ENCODE data around the gene VAPA. TPM values are rescaled to one million over a fixed set of nuclear protein-coding genes. Genes with fewer than 3 reads are reported as not detected.
A peak's percentile ranks its signal among the peaks of the same experiment; 100 is the strongest.
"Not testable (repeated sequence)": the region's sequence is repeated elsewhere in the genome, so short reads cannot be mapped to it uniquely, and the experiment has no call there.

Gene VAPA
- total and polyA plus RNA-seq, 10 of the 15 experiments (the other 5 are each of a cell fraction or from before 2014, with no cell fraction given): 70.9 to 252 (median 166) TPM

DNA sequence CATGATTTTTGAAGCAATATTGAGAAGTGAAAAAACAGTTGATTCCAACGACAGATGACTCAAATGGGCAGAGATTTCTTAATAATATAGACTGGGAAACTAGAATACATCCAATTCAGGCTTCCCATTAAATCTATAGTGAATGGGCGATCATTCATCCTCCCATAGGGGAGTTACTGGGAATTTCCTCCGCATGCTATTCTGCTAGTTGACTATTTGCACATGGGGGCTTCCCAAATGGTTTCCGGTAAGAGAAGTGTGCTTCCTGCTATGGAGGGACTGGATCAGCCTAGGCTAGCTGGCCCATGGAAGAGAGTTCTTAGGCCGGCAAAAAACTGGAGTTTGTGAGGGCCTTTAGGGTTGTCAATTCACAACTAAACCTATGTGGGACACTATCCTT is 2.6 kb upstream of the VAPA start (continued):
- TF ChIP-seq SUZ12 (IDR thresholded peaks at IDR 0.05; ENCODE audit: unreplicated experiment): no peak

DNA sequence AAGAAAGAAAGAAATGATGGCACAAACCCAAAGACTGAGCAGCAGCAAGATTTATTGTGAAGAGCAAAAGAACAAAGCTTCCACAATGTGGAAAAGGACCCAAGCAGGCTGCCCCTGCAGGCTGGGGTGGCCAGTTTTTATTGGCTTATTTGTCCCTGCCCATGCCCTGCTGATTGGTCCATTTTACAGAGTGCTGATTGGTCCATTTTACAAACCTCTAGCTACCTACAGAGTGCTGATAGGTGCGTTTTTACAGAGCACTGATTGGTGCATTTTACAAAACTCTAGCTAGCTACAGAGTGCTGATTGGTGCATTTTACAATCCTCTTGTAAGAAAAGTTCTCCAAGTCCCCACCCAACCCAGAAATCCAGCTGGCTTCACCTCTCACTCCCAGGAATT is 1.5 kb upstream of the VAPA start:
- DNase-seq (ENCODE audit: low read depth, low spot score); H3K27me3 ChIP-seq (replicated peaks in 1 of 2; ENCODE audit: control insufficient read depth in 2 of 2, insufficient read depth in 2 of 2, low read length in 1 of 2); SMC1A ChIA-PET (ENCODE audit: uncharacterized antibody, unreplicated experiment); BruUV-seq (replicated peaks); CTCF ChIA-PET; H3K9me3 ChIP-seq (replicated peaks; ENCODE audit: control insufficient read depth, insufficient read depth, low read length); H3K27ac ChIP-seq (ENCODE audit: control insufficient read depth, insufficient read depth); H3K4me2 ChIP-seq (ENCODE audit: control insufficient read depth, insufficient read depth); H3K9ac ChIP-seq (ENCODE audit: control insufficient read depth, insufficient read depth, low read length); H3K4me1 ChIP-seq (ENCODE audit: control insufficient read depth, insufficient read depth, low read length); H3K36me3 ChIP-seq (ENCODE audit: control insufficient read depth in 2 of 2, insufficient read depth in 2 of 2, low read length in 1 of 2); H2AFZ ChIP-seq (ENCODE audit: control insufficient read depth, low read depth, low read length); H3K4me3 ChIP-seq; FAIRE-seq; intact Hi-C loops (cut with micrococcal nuclease; ENCODE audit: unreplicated experiment); ATAC-seq; H4K20me1 ChIP-seq (ENCODE audit: control insufficient read depth, insufficient read depth): not testable (repeated sequence)
- peaks cover 34% of the 10 kb centered on the region for H3K79me2 ChIP-seq (ENCODE audit: control insufficient read depth, insufficient read depth, low read length)
- 95% methylated on average over 1 of the region's 1 CpG for WGBS (ENCODE audit: insufficient coverage, insufficient replicate concordance, low lambda C conversion rate, missing lambda C conversion rate)
- POLR2A ChIA-PET: interaction anchor here (0.6 kb wide), 2 partner anchors 9 to 798 kb away, joined by 4 read pairs; no protein-coding TSS in a partner anchor
- RAD21 ChIA-PET (ENCODE audit: unreplicated experiment): interaction anchor here (0.7 kb wide), 1 partner anchor 489 kb away, joined by 4 read pairs; no protein-coding TSS in a partner anchor
- in situ Hi-C loops (cut with MboI): loop anchor here (25.0 kb wide), 2 partner anchors 300 to 1300 kb away; partner anchors contain the start of genes PPP4R1 and RAB12
- TF ChIP-seq NFYB (IDR thresholded peaks at IDR 0.05; ENCODE audit: insufficient read depth, low read depth, low read length): peak; percentile 73

DNA sequence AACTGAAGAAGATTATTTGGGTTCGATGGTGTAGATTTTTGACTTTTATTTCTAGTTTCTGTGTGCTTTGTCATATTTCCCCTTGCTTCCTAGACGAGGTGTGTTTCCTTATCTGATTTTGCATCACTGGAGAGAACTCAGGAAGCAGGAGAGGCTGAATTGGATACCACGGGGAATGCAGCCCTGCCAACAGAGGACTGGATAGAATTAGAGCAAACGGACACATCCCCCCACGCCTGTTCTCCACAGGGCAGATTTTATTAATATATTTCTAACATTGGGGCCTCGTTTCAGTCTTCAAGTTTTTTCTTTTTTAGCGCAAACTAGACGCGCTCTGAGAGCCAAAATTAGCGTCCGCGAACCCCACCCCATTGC is 678 bp upstream of the VAPA start:
- intact Hi-C loops (cut with micrococcal nuclease; ENCODE audit: unreplicated experiment): no loop called here
- peak overlapping the region; percentile 92 for H2AFZ ChIP-seq (ENCODE audit: control insufficient read depth, low read depth, low read length)
- ChIA-PET POLR2A (no interaction called here), RAD21 (ENCODE audit: unreplicated experiment) (interaction anchor here (1.1 to 1.3 kb wide), 4 partner anchors 11 to 51 kb away, joined by 3 to 5 read pairs (median 4); no protein-coding TSS in a partner anchor), CTCF (interaction anchor here (0.8 kb wide), 1 partner anchor 38 kb away, joined by 5 read pairs; no protein-coding TSS in a partner anchor), SMC1A (ENCODE audit: uncharacterized antibody, unreplicated experiment) (interaction anchor here (0.8 to 1.3 kb wide), 2 partner anchors 13 to 612 kb away, joined by 3 to 4 read pairs; partner anchors contain the start of gene NAPG)
- peaks cover 43% of the 10 kb centered on the region for H3K79me2 ChIP-seq (ENCODE audit: control insufficient read depth, insufficient read depth, low read length)
- DNase-seq (ENCODE audit: low read depth, low spot score) (no peak), FAIRE-seq (no peak), ATAC-seq (no peak)
- H3K27me3 ChIP-seq (replicated peaks in 1 of 2; ENCODE audit: control insufficient read depth in 2 of 2, insufficient read depth in 2 of 2, low read length in 1 of 2): no peaks in the 10 kb centered on the region
- 0 out of 2 replicates have a peak, but pooled peaks cover 8% of the 10 kb centered on the region for H4K20me1 ChIP-seq (ENCODE audit: control insufficient read depth, insufficient read depth)
- H3K4me3 ChIP-seq: peak overlapping the region; percentile 70
- no peaks in the 10 kb centered on the region; the same call in 2 of the 3 replicates for H3K9me3 ChIP-seq (replicated peaks; ENCODE audit: control insufficient read depth, insufficient read depth, low read length)
- H3K36me3 ChIP-seq (ENCODE audit: control insufficient read depth in 2 of 2, insufficient read depth in 2 of 2, low read length in 1 of 2): no peaks in the 10 kb centered on the region
- H3K27ac ChIP-seq (ENCODE audit: control insufficient read depth, insufficient read depth): peak overlapping the region; percentile 93; the same call in 1 of the 2 replicates
- TF ChIP-seq CREM (IDR thresholded peaks at IDR 0.05; ENCODE audit: low read depth) (no peak), IKZF2 (IDR thresholded peaks at IDR 0.05) (no peak), HCFC1 (IDR thresholded peaks at IDR 0.05; ENCODE audit: low read length) (no peak), RBBP5 (conservative IDR thresholded peaks at IDR 0.05) (no peak), IRF4 (IDR thresholded peaks at IDR 0.05; ENCODE audit: low read depth, low read length) (no peak), NRF1 (conservative IDR thresholded peaks at IDR 0.05; ENCODE audit: low read depth, low read length) (no peak), HDAC6 (IDR thresholded peaks at IDR 0.05; ENCODE audit: unreplicated experiment) (no peak), CHD1 (IDR thresholded peaks at IDR 0.05; ENCODE audit: low read depth, low read length) (no peak), KLF5 (IDR thresholded peaks at IDR 0.05; ENCODE audit: partially characterized antibody) (no peak), ESRRA (IDR thresholded peaks at IDR 0.05; ENCODE audit: low read length) (no peak)
- TF ChIP-seq, protein P1, sequence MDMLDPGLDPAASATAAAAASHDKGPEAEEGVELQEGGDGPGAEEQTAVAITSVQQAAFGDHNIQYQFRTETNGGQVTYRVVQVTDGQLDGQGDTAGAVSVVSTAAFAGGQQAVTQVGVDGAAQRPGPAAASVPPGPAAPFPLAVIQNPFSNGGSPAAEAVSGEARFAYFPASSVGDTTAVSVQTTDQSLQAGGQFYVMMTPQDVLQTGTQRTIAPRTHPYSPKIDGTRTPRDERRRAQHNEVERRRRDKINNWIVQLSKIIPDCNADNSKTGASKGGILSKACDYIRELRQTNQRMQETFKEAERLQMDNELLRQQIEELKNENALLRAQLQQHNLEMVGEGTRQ (IDR thresholded peaks at IDR 0.05; ENCODE audit: borderline replicate concordance, low read depth, low read length): no peak
- in situ Hi-C loops (cut with MboI): loop anchor here (25.0 kb wide), 2 partner anchors 301 to 1301 kb away; partner anchors contain the start of genes PPP4R1 and RAB12
- peak overlapping the region; percentile 90; the same call in 1 of the 2 replicates for H3K9ac ChIP-seq (ENCODE audit: control insufficient read depth, insufficient read depth, low read length)
- H3K4me1 ChIP-seq (ENCODE audit: control insufficient read depth, insufficient read depth, low read length): peaks cover 3% of the 10 kb centered on the region; the same call in 1 of the 2 replicates
- H3K4me2 ChIP-seq (ENCODE audit: control insufficient read depth, insufficient read depth): peak overlapping the region; percentile 62
- BruUV-seq (replicated peaks): no TSS peak
- WGBS (ENCODE audit: insufficient coverage, insufficient replicate concordance, low lambda C conversion rate, missing lambda C conversion rate): 12% methylated on average over 12 of the region's 12 CpGs

Data from GM12878 (cell line).